ENCODE results near the gene ABTB1. TPM values are rescaled to one million over a fixed set of nuclear protein-coding genes. Genes with fewer than 3 reads are reported as not detected.

ABTB1 gene
- polyA plus RNA-seq, 1 donor from 2014 or later, result 2.0 TPM

DNA sequence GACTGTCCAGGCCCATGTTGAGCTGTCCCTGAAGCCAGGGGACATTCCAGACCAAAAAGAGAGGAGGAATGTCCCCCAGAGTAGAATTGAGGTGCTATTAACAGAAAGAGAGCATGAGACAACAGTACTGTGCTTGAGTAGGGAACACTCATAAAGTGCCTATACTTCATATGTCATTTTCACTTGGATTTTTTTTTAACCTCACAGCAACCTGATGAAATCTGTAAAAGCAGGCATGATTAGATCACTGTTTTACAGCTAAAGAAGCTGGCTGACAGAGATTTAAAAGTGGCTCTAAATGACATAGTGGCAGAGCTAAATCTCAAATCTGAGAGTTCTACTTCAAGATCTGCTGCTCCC is 24.9 kb upstream of the ABTB1 start:
- Histone ChIP-seq H3K36me3 (ENCODE audit: insufficient read depth, low read length) (peaks cover 4% of the 10 kb centered on the region), H3K9ac (ENCODE audit: low read length) (no peak overlapping the region)

DNA sequence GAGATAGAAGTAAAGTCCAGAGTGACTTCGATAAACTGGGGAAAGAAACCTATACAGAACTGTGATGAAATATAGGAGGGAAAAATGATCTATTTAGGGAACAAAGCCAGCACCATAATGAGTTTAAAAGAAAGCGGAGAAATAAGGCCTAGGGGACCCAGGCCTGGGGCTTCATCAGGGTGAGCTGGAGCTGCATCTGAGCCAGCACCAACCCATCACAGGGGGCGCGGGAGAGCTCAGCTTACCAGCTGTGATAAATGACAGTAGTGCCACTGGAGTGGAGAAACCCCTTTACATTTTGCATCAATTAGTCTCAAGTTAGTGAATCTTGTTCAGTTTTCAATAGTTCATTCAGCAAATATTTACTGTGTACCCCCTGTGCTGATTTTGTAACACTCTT is 22.5 kb upstream of the ABTB1 start:
- no peaks in the 10 kb centered on the region for H3K79me2 ChIP-seq (replicated peaks; ENCODE audit: insufficient read depth, low read length)
- no peak overlapping the region for H3K4me3 ChIP-seq (ENCODE audit: low read length)
- peaks cover 4% of the 10 kb centered on the region for H3K36me3 ChIP-seq (ENCODE audit: insufficient read depth, low read length)
- no peak overlapping the region for H3K9ac ChIP-seq (ENCODE audit: low read length)
- H4K20me1 ChIP-seq (ENCODE audit: insufficient read depth), result peaks cover 4% of the 10 kb centered on the region
- H3K27me3 ChIP-seq (ENCODE audit: insufficient read depth, low read depth, low read length), result no peaks in the 10 kb centered on the region
- H3F3A ChIP-seq (ENCODE audit: insufficient read depth, low read length, poor library complexity, severe bottlenecking), result no peaks in the 10 kb centered on the region
- no peaks in the 10 kb centered on the region for H3K9me2 ChIP-seq (ENCODE audit: insufficient read depth, low read length)
- no peaks in the 10 kb centered on the region for H3K9me3 ChIP-seq (ENCODE audit: low read length)
- H3K4me2 ChIP-seq (ENCODE audit: low read length), result no peak overlapping the region
- no peak overlapping the region for H2AFZ ChIP-seq (ENCODE audit: low read depth, low read length)
- no peak for TF ChIP-seq TAF1 (IDR thresholded peaks at IDR 0.05; ENCODE audit: low read depth)
- TF ChIP-seq MXI1 (conservative IDR thresholded peaks at IDR 0.05; ENCODE audit: poor library complexity, severe bottlenecking), result no peak
- TF ChIP-seq, protein P1, sequence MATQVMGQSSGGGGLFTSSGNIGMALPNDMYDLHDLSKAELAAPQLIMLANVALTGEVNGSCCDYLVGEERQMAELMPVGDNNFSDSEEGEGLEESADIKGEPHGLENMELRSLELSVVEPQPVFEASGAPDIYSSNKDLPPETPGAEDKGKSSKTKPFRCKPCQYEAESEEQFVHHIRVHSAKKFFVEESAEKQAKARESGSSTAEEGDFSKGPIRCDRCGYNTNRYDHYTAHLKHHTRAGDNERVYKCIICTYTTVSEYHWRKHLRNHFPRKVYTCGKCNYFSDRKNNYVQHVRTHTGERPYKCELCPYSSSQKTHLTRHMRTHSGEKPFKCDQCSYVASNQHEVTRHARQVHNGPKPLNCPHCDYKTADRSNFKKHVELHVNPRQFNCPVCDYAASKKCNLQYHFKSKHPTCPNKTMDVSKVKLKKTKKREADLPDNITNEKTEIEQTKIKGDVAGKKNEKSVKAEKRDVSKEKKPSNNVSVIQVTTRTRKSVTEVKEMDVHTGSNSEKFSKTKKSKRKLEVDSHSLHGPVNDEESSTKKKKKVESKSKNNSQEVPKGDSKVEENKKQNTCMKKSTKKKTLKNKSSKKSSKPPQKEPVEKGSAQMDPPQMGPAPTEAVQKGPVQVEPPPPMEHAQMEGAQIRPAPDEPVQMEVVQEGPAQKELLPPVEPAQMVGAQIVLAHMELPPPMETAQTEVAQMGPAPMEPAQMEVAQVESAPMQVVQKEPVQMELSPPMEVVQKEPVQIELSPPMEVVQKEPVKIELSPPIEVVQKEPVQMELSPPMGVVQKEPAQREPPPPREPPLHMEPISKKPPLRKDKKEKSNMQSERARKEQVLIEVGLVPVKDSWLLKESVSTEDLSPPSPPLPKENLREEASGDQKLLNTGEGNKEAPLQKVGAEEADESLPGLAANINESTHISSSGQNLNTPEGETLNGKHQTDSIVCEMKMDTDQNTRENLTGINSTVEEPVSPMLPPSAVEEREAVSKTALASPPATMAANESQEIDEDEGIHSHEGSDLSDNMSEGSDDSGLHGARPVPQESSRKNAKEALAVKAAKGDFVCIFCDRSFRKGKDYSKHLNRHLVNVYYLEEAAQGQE (IDR thresholded peaks at IDR 0.05; ENCODE audit: borderline replicate concordance), result no peak
- TF ChIP-seq, protein P2, sequence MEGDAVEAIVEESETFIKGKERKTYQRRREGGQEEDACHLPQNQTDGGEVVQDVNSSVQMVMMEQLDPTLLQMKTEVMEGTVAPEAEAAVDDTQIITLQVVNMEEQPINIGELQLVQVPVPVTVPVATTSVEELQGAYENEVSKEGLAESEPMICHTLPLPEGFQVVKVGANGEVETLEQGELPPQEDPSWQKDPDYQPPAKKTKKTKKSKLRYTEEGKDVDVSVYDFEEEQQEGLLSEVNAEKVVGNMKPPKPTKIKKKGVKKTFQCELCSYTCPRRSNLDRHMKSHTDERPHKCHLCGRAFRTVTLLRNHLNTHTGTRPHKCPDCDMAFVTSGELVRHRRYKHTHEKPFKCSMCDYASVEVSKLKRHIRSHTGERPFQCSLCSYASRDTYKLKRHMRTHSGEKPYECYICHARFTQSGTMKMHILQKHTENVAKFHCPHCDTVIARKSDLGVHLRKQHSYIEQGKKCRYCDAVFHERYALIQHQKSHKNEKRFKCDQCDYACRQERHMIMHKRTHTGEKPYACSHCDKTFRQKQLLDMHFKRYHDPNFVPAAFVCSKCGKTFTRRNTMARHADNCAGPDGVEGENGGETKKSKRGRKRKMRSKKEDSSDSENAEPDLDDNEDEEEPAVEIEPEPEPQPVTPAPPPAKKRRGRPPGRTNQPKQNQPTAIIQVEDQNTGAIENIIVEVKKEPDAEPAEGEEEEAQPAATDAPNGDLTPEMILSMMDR (IDR thresholded peaks at IDR 0.05; ENCODE audit: poor library complexity, severe bottlenecking), result no peak
- no peak for TF ChIP-seq EP300 (conservative IDR thresholded peaks at IDR 0.05; ENCODE audit: poor library complexity, severe bottlenecking)
- TF ChIP-seq RAD21 (conservative IDR thresholded peaks at IDR 0.05), result no peak
- TF ChIP-seq EZH2 (IDR thresholded peaks at IDR 0.05; ENCODE audit: borderline replicate concordance, insufficient read depth, low read length, poor library complexity, severe bottlenecking), result no peak
- no peak for TF ChIP-seq SMC3 (conservative IDR thresholded peaks at IDR 0.05; ENCODE audit: poor library complexity)
- TF ChIP-seq POLR2AphosphoS5 (IDR thresholded peaks at IDR 0.05), result no peak
- H3K27ac ChIP-seq (ENCODE audit: low read length), result no peak overlapping the region

More for the DNA sequence above, 24.9 kb upstream of the ABTB1 start:
- peaks cover 4% of the 10 kb centered on the region for H4K20me1 ChIP-seq (ENCODE audit: insufficient read depth)
- H3K4me3 ChIP-seq (ENCODE audit: low read length), result no peak overlapping the region
- H3K9me3 ChIP-seq (ENCODE audit: low read length), result no peaks in the 10 kb centered on the region
- H3K79me2 ChIP-seq (replicated peaks; ENCODE audit: insufficient read depth, low read length), result no peaks in the 10 kb centered on the region
- no peak overlapping the region for H2AFZ ChIP-seq (ENCODE audit: low read depth, low read length)
- no peak overlapping the region for H3K27ac ChIP-seq (ENCODE audit: low read length)
- H3K9me2 ChIP-seq (ENCODE audit: insufficient read depth, low read length), result no peaks in the 10 kb centered on the region
- no peak overlapping the region for H3K4me2 ChIP-seq (ENCODE audit: low read length)
- no peaks in the 10 kb centered on the region for H3F3A ChIP-seq (ENCODE audit: insufficient read depth, low read length, poor library complexity, severe bottlenecking)
- no peak for TF ChIP-seq EZH2 (IDR thresholded peaks at IDR 0.05; ENCODE audit: borderline replicate concordance, insufficient read depth, low read length, poor library complexity, severe bottlenecking)
- TF ChIP-seq SMC3 (conservative IDR thresholded peaks at IDR 0.05; ENCODE audit: poor library complexity), result no peak
- no peak for TF ChIP-seq TAF1 (IDR thresholded peaks at IDR 0.05; ENCODE audit: low read depth)
- no peak for TF ChIP-seq RAD21 (conservative IDR thresholded peaks at IDR 0.05)
- TF ChIP-seq, protein P1 (IDR thresholded peaks at IDR 0.05; ENCODE audit: borderline replicate concordance), result no peak
- TF ChIP-seq POLR2AphosphoS5 (IDR thresholded peaks at IDR 0.05), result no peak
- TF ChIP-seq EP300 (conservative IDR thresholded peaks at IDR 0.05; ENCODE audit: poor library complexity, severe bottlenecking), result no peak
- no peak for TF ChIP-seq MXI1 (conservative IDR thresholded peaks at IDR 0.05; ENCODE audit: poor library complexity, severe bottlenecking)
- no peaks in the 10 kb centered on the region for H3K27me3 ChIP-seq (ENCODE audit: insufficient read depth, low read depth, low read length)
